IMR-90 (cell line): Measurements from ENCODE around the gene STRIP2. TPM values are rescaled to one million over a fixed set of nuclear protein-coding genes. Genes with fewer than 3 reads are reported as not detected.
"Not testable (repeated sequence)": the region's sequence is repeated elsewhere in the genome, so short reads cannot be mapped to it uniquely, and the experiment has no call there.

ENCODE experiments used
- ATAC-seq: fragments of 200-7000 bp; cut with Tn5 transposase; 2 replicates; pipeline ENCODE4 v1.9.1; 2020; ENCODE audit warnings: low read depth, mild to moderate bottlenecking, moderate library complexity
- BruUV-seq: library from RNA; stranded (reverse); fragments of 400-500 nt; replicated peaks from 2 replicates; lab custom pipeline; 2021; lab: Mats Ljungman, UMichigan
- CTCF ChIA-PET: fragments of 300-600 bp; formaldehyde crosslinking; extraction: SDS; loops from one replicate; lab custom pipeline; 2021; ENCODE audit warnings: antibody characterized with exemption; lab: Yijun Ruan, JAX
- POLR2A ChIA-PET: fragments of 300-600 bp; sonication (Branson Sonifier 250); formaldehyde crosslinking; loops from one replicate; lab custom pipeline; 2022; ENCODE audit warnings: antibody characterized with exemption; ENCODE audit not compliant: unreplicated experiment; lab: Charles Lee
- DNase-seq: peaks from one replicate; pipeline ENCODE4 v3.0.0; 2013
- H2AFZ ChIP-seq: replicated peaks from 2 replicates; pipeline ENCODE3; 2013; ENCODE audit warnings: low read length, mild to moderate bottlenecking; ENCODE audit not compliant: poor library complexity
- H2AK5ac ChIP-seq: 2 replicates; pipeline ENCODE4 v1.6.1; 2013; ENCODE audit warnings: low read depth, low read length, inconsistent platforms
- H2AK9ac ChIP-seq: replicated peaks from 2 replicates; pipeline ENCODE3; 2013; ENCODE audit warnings: mild to moderate bottlenecking, low read depth, low read length, moderate library complexity; ENCODE audit not compliant: poor library complexity
- H2BK120ac ChIP-seq: 2 replicates; pipeline ENCODE4 v1.6.1; 2013; ENCODE audit warnings: low read depth, low read length, inconsistent platforms
- H2BK15ac ChIP-seq: 3 replicates; pipeline ENCODE4 v1.6.1; 2013; ENCODE audit warnings: low read depth, low read length, inconsistent platforms
- H2BK20ac ChIP-seq: 2 replicates; pipeline ENCODE4 v1.6.1; 2013; ENCODE audit warnings: low read depth, mild to moderate bottlenecking, inconsistent platforms, low read length, moderate library complexity
- H2BK5ac ChIP-seq: 2 replicates; pipeline ENCODE4 v1.6.1; 2013; ENCODE audit warnings: mild to moderate bottlenecking, low read depth, low read length, inconsistent platforms; ENCODE audit not compliant: poor library complexity, severe bottlenecking
- H3K14ac ChIP-seq: replicated peaks from 2 replicates; pipeline ENCODE4 v1.6.1; 2013; ENCODE audit warnings: low read depth, low read length, inconsistent platforms
- H3K18ac ChIP-seq: 2 replicates; pipeline ENCODE4 v1.6.1; 2013; ENCODE audit warnings: low read depth, low read length, control low read depth
- H3K23ac ChIP-seq: 2 replicates; pipeline ENCODE4 v1.6.1; 2013; ENCODE audit warnings: low read depth, low read length, inconsistent platforms
- H3K27ac ChIP-seq: 2 replicates; pipeline ENCODE4 v1.5.1; 2013; ENCODE audit warnings: mild to moderate bottlenecking, control low read depth, low read length; ENCODE audit not compliant: insufficient read depth
- H3K27me3 ChIP-seq: 2 replicates; pipeline ENCODE4 v1.6.1; 2013; ENCODE audit warnings: low read length; ENCODE audit not compliant: control insufficient read depth, insufficient read depth
- H3K36me3 ChIP-seq: 2 replicates; pipeline ENCODE4 v1.6.1; 2013; ENCODE audit warnings: low read length, mixed read lengths; ENCODE audit not compliant: control insufficient read depth, insufficient read depth
- H3K4ac ChIP-seq: 2 replicates; pipeline ENCODE4 v1.6.1; 2013; ENCODE audit warnings: low read depth, low read length, inconsistent platforms
- H3K4me1 ChIP-seq: 2 replicates; pipeline ENCODE4 v1.6.1; 2013; ENCODE audit warnings: low read length, mixed read lengths; ENCODE audit not compliant: control insufficient read depth, insufficient read depth
- H3K4me2 ChIP-seq: 2 replicates; pipeline ENCODE4 v1.6.1; 2013; ENCODE audit warnings: low read depth, mild to moderate bottlenecking, control low read depth, low read length, moderate library complexity
- H3K4me3 ChIP-seq: 2 replicates; pipeline ENCODE4 v1.5.1; 2013; ENCODE audit warnings: low read depth, mild to moderate bottlenecking, control low read depth, low read length, moderate library complexity; ENCODE audit not compliant: insufficient read depth
- H3K56ac ChIP-seq: 2 replicates; pipeline ENCODE4 v1.6.1; 2013; ENCODE audit warnings: low read length, inconsistent platforms; ENCODE audit not compliant: insufficient read depth; ENCODE audit errors: extremely low read depth
- H3K79me1 ChIP-seq, 2 experiments: 2 replicates each; pipeline ENCODE4 v1.6.1; 2013; ENCODE audit warnings: low read length in 2 of 2, inconsistent platforms in 1 of 2, low read depth in 1 of 2
- H3K9ac ChIP-seq: 2 replicates; pipeline ENCODE4 v1.6.1; 2013; ENCODE audit warnings: low read depth, low read length, control low read depth
- H3K9me1 ChIP-seq: 2 replicates; pipeline ENCODE4 v1.6.1; 2013; ENCODE audit warnings: low read length, inconsistent platforms; ENCODE audit not compliant: insufficient read depth
- H3K9me3 ChIP-seq: 2 replicates; pipeline ENCODE4 v1.6.1; 2013; ENCODE audit warnings: low read length; ENCODE audit not compliant: control insufficient read depth, insufficient read depth
- H4K20me1 ChIP-seq: 2 replicates; pipeline ENCODE4 v1.6.1; 2013; ENCODE audit warnings: low read length, inconsistent platforms; ENCODE audit not compliant: insufficient read depth
- H4K5ac ChIP-seq: 2 replicates; pipeline ENCODE4 v1.6.1; 2013; ENCODE audit warnings: mild to moderate bottlenecking, low read depth, low read length, control low read depth
- H4K8ac ChIP-seq, 2 experiments: 2 replicates each; pipeline ENCODE4 v1.6.1; 2013; ENCODE audit warnings: low read depth in 2 of 2, low read length in 2 of 2, control low read depth in 1 of 2, inconsistent platforms in 1 of 2
- H4K91ac ChIP-seq: 2 replicates; pipeline ENCODE4 v1.6.1; 2013; ENCODE audit warnings: low read depth, low read length, inconsistent platforms; ENCODE audit not compliant: insufficient read depth
- WGBS, 2 experiments: methylation state at CpG; one replicate each; pipeline versions ENCODE4 v1.1.5 to v1.1.7; 2013; ENCODE audit warnings: missing lambda C conversion rate in 2 of 2; ENCODE audit not compliant: insufficient read length in 1 of 2; ENCODE audit errors: extremely low coverage in 2 of 2; 5-methylcytosine and 5-hydroxymethylcytosine counted together
- dilution Hi-C: fragments of 300-500 bp; cut with HindIII; formaldehyde crosslinking; loops from one replicate; pipeline ENCODE4 v1.14.3; 2018; ENCODE audit warnings: low sequenced_read_pairs; ENCODE audit not compliant: unreplicated experiment
- in situ Hi-C: fragments of 300-500 bp; cut with MboI; formaldehyde crosslinking; loops from 3 replicates; pipeline ENCODE4 v1.14.3; 2019; ENCODE audit warnings: low sequenced_read_pairs, inconsistent platforms, mixed read lengths
- intact Hi-C: fragments of 100-400 bp; cut with micrococcal nuclease; formaldehyde crosslinking; loops from 2 replicates; pipeline ENCODE4 v1.10.0; 2022
- polyA plus RNA-seq, 3 experiments: library from polyadenylated mRNA; depleted of rRNA; stranded (reverse); fragments of >200 nt; gene quantifications; 2 replicates each; pipeline ENCODE4 v1.2.3, GENCODE V29; 2012; ENCODE audit warnings: low replicate concordance in 1 of 3
- total RNA-seq: library from RNA; depleted of rRNA; stranded (reverse); fragments of >200 nt; gene quantifications from 2 replicates; pipeline ENCODE4 v1.2.3, GENCODE V29; 2012

STRIP2 gene
- total and polyA plus RNA-seq, 2 of the 4 experiments (the other 2 are of a cell fraction), result 1.8 to 3.0 TPM

DNA sequence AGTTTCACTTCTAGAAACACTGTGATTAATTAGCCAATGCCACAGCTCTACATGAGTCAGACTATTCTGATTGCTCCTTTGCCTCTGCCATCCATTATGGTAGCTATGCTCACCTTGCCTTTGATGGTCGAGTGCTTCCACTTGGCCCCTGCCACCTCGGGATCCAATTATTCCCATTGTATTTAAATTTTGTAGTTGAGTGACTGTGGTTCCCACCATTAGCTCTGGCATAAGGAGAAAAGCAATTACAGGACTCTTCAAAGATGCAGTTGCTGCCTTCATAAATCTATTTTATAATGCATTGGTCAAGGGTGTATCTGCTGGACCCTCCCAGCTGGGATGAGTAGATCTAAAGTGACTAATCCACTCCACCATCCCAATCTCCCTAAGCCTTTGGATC is 14.4 kb downstream of the STRIP2 start:
- H3K79me1 ChIP-seq, H3K9me1 ChIP-seq, intact Hi-C loops, H3K4ac ChIP-seq, H4K8ac ChIP-seq, H3K36me3 ChIP-seq, H3K4me3 ChIP-seq, H3K23ac ChIP-seq, H4K91ac ChIP-seq, H2AFZ ChIP-seq, H2AK5ac ChIP-seq, H2BK20ac ChIP-seq, H3K27ac ChIP-seq, H4K5ac ChIP-seq, H3K9ac ChIP-seq, H2AK9ac ChIP-seq, H3K9me3 ChIP-seq, BruUV-seq, H4K20me1 ChIP-seq, H3K4me1 ChIP-seq, H2BK5ac ChIP-seq, H3K18ac ChIP-seq, in situ Hi-C loops, H2BK120ac ChIP-seq, ATAC-seq, dilution Hi-C loops, H3K27me3 ChIP-seq, H2BK15ac ChIP-seq, H3K56ac ChIP-seq, DNase-seq, H3K14ac ChIP-seq, POLR2A ChIA-PET, H3K4me2 ChIP-seq: not testable (repeated sequence)
- WGBS, 2 experiments, result no CpG with 5 or more reads among the region's 2 CpGs
- CTCF ChIA-PET, result interaction anchor here (0.6 to 1.8 kb wide), 2 partner anchors 12 to 220 kb away, joined by 3 read pairs; no protein-coding TSS in a partner anchor
